SKM-1 treated with dmso at 0.1 percent for 144 hours (cell line): ENCODE measurements around the gene SELENOF.

ENCODE experiments used
- DNase-seq: peaks from one replicate; lab custom pipeline; 2025; ENCODE audit not compliant: unreplicated experiment; lab: John Stamatoyannopoulos, UW

Gene SELENOF

DNA sequence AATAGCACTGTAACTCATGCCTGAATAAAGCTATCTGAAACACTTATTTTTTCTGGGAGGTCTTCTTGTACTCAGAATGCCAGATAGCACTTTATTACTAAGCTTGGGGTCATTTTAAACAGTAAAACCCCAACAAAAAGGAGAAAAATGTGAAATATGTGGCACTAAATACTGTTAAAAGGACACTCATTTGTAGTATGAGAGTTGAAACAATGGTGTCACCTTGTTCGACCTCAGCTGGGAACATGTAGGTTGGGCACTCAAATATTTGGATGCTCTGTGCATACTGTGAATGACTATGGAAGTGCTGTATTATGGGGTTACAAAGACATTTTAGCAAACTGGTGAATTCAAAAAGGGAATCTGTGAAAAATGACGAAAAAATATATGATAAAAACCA, 53.9 kb downstream of the SELENOF start:
- no peak for DNase-seq

DNA sequence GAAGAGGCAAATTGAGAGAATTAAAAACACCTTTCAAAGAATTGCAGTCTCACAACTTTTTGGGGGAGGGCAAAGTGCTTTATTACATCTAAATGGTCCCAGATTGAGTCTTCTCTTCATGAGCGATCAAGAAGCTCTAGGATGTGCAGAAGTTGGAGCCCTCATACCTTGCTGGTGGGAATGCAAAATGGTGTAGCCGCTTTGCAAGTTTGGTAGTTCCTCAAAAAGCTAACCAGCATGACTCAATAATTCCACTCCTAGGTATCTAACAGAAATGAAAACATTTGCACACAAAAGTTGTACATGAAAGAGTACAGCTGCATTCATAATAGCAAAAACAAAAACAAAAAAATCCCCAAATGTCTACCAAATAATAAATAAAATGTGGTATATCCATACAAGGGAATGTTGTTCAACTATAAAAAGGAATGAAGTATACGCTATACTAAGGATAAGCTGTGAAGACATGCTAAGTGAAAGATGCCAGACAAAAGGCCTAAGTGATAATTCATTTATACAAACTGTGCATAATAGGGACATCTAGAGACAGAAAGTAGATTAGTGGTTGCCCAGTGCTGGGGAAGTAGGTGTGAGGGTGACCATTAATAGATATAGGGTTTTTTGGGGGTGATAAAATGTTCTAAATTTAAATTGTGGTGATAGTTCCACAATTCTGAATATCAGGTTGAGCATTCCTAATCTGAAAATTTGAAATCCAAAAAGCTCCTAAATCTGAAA, 55.2 kb downstream of the SELENOF start:
- DNase-seq, result peak; percentile 23

GRCh38 chr1:86856196-86856595, 57.7 kb downstream of the SELENOF start:
- DNase-seq, result no peak

GRCh38 chr1:86854352-86854751, 59.6 kb downstream of the SELENOF start:
- DNase-seq, result no peak

DNA sequence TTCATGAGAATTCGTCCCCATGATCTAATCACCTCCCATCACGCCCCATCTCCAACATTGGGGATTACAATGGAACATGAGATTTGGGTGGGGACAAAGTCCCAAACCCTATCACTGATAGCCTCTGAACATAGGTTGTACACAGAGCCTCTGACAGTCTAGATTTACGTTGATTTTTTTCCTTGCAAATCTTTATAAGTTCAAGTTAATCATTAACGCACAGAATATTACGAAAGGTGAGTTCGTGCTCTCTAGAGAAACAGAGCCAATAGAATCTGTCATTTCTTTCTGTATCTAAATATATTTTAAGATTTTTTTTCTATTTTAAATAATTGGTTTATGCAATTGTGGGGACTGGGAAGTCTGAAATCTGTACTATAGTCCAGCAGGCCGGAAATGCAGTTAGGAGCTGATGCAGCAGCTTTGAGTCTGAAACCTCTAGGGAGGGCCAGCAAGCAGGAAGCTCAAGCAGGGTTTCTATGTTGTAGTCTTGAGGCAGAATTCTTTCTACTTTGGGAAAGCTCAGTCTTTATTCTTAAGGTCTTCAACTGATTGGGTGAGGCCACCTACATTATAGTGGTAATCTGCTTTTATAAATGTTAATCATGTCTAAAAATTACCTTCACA, 61.0 kb downstream of the SELENOF start:
- no peak for DNase-seq

GRCh38 chr1:86852289-86852688, 61.6 kb downstream of the SELENOF start:
- no peak for DNase-seq

GRCh38 chr1:86849756-86850155, 64.2 kb downstream of the SELENOF start:
- no peak for DNase-seq

GRCh38 chr1:86848654-86849053, 65.3 kb downstream of the SELENOF start:
- no peak for DNase-seq

GRCh38 chr1:86846164-86846647, 67.7 kb downstream of the SELENOF start:
- DNase-seq, result no peak

- no peak for DNase-seq
Measured at GRCh38 chr1:86845514-86845913, 68.4 kb downstream of the SELENOF start.

- DNase-seq, result no peak
Measured at GRCh38 chr1:86841116-86841515, 72.8 kb downstream of the SELENOF start.

DNA sequence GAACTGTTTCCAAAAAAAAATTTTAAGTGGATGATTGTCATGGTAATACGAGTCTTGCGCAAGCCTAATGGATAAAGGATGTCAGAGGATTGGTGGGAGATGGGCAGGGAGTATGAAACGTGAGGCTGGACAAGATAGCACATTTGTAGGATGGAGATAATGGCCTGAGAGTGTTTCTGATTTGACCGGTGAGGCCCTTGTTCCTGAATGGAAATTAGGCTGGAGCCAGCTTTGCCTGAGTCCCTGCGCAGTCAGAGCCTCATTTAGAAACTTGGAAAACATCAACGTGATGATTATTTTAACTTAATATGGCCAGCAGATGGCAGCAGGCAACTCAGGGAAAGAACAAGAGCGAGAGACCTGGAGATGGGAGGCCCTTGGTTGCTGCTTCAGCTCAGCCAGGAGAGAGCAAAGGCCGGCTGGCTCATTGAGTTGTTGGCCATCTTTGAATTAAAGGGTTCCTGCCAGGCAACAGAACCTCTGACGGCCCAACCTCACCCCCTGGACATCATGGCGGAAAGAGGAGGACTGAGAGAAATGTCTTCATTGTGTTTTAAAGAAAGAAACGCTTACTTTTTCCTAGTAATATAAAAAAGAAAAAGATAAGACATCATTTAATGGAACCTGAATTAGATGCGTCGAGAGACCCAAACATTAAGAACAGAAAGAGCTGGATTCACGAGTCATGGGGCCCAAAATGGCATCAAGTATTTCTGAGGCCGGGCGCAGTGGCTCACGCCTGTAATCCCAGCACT, 80.3 kb downstream of the SELENOF start:
- DNase-seq, result peak; percentile 69

DNA sequence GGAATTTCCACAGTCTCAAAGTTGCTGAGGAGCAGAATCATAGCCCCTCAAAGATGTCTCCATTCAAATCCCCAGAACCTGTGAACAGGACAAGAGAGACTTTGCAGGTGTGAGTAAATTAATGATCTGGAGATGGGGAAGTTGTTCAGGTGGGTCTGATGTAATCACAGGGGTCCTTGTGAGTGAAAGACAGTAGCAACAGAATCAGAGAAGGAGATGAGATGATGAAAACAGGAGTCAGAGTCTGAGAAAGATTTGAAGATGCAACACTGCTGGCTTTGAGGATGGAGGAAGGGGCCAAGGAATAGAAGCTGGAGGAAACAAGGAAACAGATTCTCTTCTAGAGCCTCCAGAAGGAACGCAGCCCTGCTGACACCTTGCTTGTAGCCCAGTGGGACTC, 81.5 kb downstream of the SELENOF start:
- no peak for DNase-seq

DNA sequence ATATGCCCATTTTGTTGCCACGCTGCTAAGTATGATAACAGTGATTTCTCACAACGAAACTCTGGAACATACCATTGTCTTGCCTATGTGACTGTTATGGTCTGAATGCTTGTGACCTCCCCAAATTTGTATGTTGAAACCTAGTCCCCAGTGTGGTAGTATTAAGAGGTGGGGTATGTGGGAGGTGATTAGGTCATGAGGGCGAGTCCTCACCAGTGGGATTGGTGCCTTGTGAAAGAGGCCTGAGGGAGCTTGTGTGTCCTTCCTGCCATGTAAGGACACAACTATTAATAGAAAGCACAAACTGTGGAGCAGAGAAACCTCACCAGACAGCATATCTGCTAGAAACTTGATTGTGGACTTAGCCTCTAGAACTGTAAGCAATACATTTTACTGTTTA, 84.6 kb downstream of the SELENOF start:
- no peak for DNase-seq

- no peak for DNase-seq
Measured at GRCh38 chr1:86828024-86828423, 85.9 kb downstream of the SELENOF start.

DNA sequence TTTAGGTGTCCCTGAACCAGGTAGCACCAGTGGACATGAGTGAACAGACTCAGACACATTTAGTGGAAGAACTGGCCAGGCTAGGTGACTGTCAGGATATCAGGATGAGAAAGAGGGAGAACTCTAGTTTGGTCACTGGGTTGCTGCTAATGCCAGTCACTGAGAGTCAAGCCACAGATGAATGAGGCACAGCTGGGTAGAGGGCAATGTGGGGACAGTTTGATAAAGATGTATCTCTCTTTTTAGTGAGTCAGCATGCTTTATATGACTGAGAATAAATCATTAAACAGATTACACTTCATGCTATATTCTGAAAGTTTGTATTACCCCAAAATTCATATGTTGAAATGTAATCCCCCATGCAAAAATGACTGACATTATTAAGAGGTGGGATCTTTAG, 87.1 kb downstream of the SELENOF start:
- DNase-seq, result no peak

DNA sequence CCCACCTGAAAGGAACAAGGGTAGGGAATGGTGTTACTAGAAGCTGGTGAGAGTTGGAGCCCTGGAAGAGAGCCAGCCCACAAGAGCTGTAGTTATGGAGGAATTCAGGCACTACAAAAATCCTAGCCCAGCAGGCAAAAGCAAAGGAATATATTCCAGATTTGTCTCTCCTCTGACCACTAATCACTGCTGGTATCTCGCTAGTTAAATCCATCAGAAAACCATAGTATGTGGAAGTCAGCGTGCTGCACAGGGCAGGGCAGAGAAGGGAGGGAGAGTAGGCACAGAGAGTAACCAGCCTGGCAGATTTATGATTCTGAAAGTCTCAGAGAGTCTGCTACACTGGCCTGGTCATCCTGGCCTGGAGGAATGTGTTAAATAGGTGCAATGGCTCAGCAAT, 88.6 kb downstream of the SELENOF start:
- DNase-seq, result no peak

- DNase-seq, result no peak
Measured at GRCh38 chr1:86823821-86824500, 90.0 kb downstream of the SELENOF start.

DNA sequence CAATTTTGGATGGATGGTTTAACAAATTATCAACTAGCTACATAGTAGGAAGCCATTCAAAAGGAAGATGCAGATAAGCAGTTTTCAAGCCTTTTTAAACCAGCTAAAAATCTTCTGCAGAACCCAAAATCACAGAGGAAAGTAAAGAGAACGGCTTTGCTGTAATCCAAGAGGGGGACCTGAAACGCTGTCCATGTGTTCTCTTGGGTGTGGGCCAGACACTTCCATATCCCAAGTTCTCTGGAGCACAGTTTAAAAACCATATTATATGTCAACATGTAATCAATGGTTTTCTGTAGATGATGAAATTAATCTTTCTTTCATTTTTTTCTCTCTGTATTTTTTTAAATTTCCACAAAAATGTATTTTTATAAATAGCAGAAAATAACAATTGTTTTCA, 90.5 kb downstream of the SELENOF start:
- no peak for DNase-seq

- peak; percentile 27 for DNase-seq
Measured at GRCh38 chr1:86822459-86822858, 91.5 kb downstream of the SELENOF start.

DNA sequence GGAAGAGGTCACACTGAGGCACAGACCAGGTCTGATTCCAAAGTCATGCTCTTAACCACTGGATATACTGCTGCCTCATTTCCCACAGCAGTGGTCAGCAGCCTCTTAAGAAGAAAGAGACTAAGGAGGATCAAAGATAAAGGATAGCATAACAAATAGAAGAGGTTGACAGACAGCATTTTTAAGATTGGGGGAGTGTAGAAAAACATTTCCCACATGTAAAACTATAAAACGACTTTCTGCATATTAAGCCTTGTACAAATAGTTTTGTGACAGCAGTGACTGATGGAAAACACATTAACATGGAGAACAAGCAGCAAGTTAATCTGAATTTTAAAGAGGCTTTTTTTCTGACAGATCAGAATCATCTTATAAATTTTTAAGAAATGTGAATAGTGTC, 92.0 kb downstream of the SELENOF start:
- DNase-seq, result no peak
